ENCODE data around the gene ANKRD52.

DNA sequence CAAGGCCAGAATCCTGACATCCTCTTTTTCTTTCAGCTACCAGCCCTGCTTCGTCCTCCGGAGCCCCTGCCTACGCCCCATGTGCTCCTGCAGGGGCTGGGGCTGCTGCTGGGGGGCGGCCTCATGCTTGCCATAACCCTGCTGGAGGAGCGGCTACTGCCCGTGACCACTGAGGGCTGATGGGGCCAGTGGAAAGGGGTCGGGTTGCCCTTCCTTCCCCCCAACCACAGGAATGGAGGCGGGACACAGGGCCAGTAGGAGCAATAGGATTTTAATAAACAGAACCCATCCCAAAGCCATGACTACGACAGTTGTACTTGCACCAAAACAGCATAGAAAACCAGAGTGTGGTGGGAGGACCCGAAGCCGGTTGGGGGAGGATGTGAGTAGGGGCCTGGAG, 20.6 kb downstream of the ANKRD52 start:
- TF ChIP-seq OTX1 (CRISPR knock-in tag; IDR thresholded peaks at IDR 0.05): no peak
- TF ChIP-seq, protein P1, sequence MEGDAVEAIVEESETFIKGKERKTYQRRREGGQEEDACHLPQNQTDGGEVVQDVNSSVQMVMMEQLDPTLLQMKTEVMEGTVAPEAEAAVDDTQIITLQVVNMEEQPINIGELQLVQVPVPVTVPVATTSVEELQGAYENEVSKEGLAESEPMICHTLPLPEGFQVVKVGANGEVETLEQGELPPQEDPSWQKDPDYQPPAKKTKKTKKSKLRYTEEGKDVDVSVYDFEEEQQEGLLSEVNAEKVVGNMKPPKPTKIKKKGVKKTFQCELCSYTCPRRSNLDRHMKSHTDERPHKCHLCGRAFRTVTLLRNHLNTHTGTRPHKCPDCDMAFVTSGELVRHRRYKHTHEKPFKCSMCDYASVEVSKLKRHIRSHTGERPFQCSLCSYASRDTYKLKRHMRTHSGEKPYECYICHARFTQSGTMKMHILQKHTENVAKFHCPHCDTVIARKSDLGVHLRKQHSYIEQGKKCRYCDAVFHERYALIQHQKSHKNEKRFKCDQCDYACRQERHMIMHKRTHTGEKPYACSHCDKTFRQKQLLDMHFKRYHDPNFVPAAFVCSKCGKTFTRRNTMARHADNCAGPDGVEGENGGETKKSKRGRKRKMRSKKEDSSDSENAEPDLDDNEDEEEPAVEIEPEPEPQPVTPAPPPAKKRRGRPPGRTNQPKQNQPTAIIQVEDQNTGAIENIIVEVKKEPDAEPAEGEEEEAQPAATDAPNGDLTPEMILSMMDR (IDR thresholded peaks at IDR 0.05 in 2 of 3, conservative IDR thresholded peaks at IDR 0.05 in 1 of 3; ENCODE audit: insufficient read depth in 2 of 3, low read depth in 1 of 3, low read length in 3 of 3): no peak
- no peak for TF ChIP-seq BRD4 (IDR thresholded peaks at IDR 0.05)
- TF ChIP-seq RBM17 (IDR thresholded peaks at IDR 0.05; ENCODE audit: borderline replicate concordance, low read depth, low read length): no peak
- no peak for TF ChIP-seq FOXK1 (CRISPR knock-in tag; IDR thresholded peaks at IDR 0.05; ENCODE audit: borderline replicate concordance)
- no peak for TF ChIP-seq ELF4 (CRISPR knock-in tag; IDR thresholded peaks at IDR 0.05)

All from K562 (cell line).